Activated CD4-positive, alpha-beta memory T cell treated with anti-CD3 and anti-CD28 coated beads, Interleukin-2, amount 10 ng/mL, durations not matched to agents 7 days and 5 days (primary cell): ENCODE data around the gene HRH2. TPM values are rescaled to one million over a fixed set of nuclear protein-coding genes. Genes with fewer than 3 reads are reported as not detected.

Experiments
- CTCF ChIA-PET: fragments of 350-600 bp; sonication (Branson Sonifier 250); formaldehyde crosslinking; loops from one replicate; lab custom pipeline; 2021; ENCODE audit warnings: antibody characterized with exemption, inconsistent platforms; lab: Charles Lee
- POLR2A ChIA-PET: fragments of 350-600 bp; sonication (Branson Sonifier 250); formaldehyde crosslinking; loops from one replicate; lab custom pipeline; 2021; ENCODE audit warnings: antibody characterized with exemption; lab: Charles Lee
- DNase-seq: peaks from one replicate; pipeline ENCODE4 v3.0.0-alpha.2; 2020
- H3K27ac Mint-ChIP-seq: one replicate; pipeline ENCODE4 v1.8.0; 2021; ENCODE audit warnings: mild to moderate bottlenecking, mixed read lengths
- H3K27me3 Mint-ChIP-seq: one replicate; pipeline ENCODE4 v1.8.0; 2021; ENCODE audit warnings: mixed read lengths
- H3K36me3 Mint-ChIP-seq: one replicate; pipeline ENCODE4 v1.8.0; 2021; ENCODE audit warnings: low read depth, mixed read lengths
- H3K4me1 Mint-ChIP-seq: one replicate; pipeline ENCODE4 v1.8.0; 2021; ENCODE audit warnings: mixed read lengths
- H3K4me3 Mint-ChIP-seq: one replicate; pipeline ENCODE4 v1.8.0; 2021; ENCODE audit warnings: mild to moderate bottlenecking, mixed read lengths
- H3K9me3 Mint-ChIP-seq: one replicate; pipeline ENCODE4 v1.8.0; 2021; ENCODE audit warnings: mixed read lengths
- total RNA-seq, 2 experiments: library from RNA; stranded (reverse); gene quantifications; one replicate each; pipeline ENCODE4 v1.2.3, GENCODE V29; 2021

The HRH2 gene
- total RNA-seq, 2 experiments from 2014 or later = 13.4 to 13.7 TPM

DNA sequence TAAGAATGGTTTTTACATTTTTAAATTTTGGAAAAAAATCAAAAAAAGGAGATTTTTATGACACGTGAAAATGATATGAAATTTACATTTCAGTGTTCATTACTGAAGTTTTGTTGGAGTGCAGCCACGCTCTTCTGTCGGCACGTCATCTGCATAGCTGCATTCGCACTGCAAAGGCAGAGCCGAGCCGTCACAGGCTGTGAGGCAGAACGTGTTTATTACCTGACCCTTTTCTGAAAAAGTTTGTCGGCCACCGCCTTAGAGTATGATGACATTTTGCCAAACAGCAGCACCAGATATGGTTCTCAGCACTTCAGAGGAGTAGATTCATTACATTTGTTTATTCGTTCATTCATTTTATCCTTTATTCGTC lies 24.1 kb downstream of the HRH2 start:
- no peak for DNase-seq
- ChIA-PET POLR2A (no interaction called here), CTCF (no interaction called here)
- no peak overlapping the region for H3K27ac Mint-ChIP-seq
- peaks cover 18% of the 10 kb centered on the region for H3K36me3 Mint-ChIP-seq
- H3K27me3 Mint-ChIP-seq = no peaks in the 10 kb centered on the region
- no peaks in the 10 kb centered on the region for H3K9me3 Mint-ChIP-seq
- H3K4me1 Mint-ChIP-seq = peaks cover 8% of the 10 kb centered on the region
- H3K4me3 Mint-ChIP-seq = no peak overlapping the region

DNA sequence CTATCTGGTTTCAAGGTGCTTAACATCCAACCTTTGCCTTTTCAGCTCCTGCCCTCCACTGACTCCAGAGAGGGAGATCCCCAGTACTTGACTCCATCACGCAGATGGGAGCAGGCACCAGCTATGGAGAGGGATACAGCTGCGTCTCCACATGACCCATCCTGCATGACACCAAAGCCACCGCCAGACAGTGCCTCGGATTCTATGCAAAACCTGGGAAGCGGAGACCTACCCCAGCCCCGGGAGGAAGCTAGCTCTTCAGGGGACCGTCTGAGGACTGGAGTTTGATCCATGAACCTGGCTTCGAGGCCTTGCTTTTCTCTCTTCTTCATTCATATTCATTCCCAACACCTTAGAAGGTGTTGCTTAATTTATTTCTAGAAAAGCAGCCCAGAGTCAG lies 24.8 kb downstream of the HRH2 start:
- no peak for DNase-seq
- Mint-ChIP-seq H3K27ac (no peak overlapping the region), H3K27me3 (no peaks in the 10 kb centered on the region), H3K4me3 (no peak overlapping the region), H3K9me3 (no peaks in the 10 kb centered on the region), H3K4me1 (peaks cover 3% of the 10 kb centered on the region), H3K36me3 (peaks cover 18% of the 10 kb centered on the region)
- ChIA-PET POLR2A (no interaction called here), CTCF (no interaction called here)

DNA sequence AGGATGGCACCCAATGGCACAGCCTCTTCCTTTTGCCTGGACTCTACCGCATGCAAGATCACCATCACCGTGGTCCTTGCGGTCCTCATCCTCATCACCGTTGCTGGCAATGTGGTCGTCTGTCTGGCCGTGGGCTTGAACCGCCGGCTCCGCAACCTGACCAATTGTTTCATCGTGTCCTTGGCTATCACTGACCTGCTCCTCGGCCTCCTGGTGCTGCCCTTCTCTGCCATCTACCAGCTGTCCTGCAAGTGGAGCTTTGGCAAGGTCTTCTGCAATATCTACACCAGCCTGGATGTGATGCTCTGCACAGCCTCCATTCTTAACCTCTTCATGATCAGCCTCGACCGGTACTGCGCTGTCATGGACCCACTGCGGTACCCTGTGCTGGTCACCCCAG lies 25.4 kb downstream of the HRH2 start:
- Mint-ChIP-seq H3K9me3 (no peaks in the 10 kb centered on the region), H3K27ac (no peak overlapping the region), H3K4me3 (no peak overlapping the region), H3K27me3 (no peaks in the 10 kb centered on the region), H3K36me3 (peaks cover 18% of the 10 kb centered on the region), H3K4me1 (no peaks in the 10 kb centered on the region)
- no peak for DNase-seq
- POLR2A ChIA-PET = no interaction called here
- CTCF ChIA-PET = no interaction called here

DNA sequence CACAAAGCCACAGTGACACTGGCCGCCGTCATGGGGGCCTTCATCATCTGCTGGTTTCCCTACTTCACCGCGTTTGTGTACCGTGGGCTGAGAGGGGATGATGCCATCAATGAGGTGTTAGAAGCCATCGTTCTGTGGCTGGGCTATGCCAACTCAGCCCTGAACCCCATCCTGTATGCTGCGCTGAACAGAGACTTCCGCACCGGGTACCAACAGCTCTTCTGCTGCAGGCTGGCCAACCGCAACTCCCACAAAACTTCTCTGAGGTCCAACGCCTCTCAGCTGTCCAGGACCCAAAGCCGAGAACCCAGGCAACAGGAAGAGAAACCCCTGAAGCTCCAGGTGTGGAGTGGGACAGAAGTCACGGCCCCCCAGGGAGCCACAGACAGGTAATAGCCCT lies 26.1 kb downstream of the HRH2 start:
- H3K4me3 Mint-ChIP-seq = no peak overlapping the region
- ChIA-PET CTCF (interaction anchor here (0.6 to 0.9 kb wide), 3 partner anchors 13 to 150 kb away, joined by 3 read pairs; no protein-coding TSS in a partner anchor), POLR2A (no interaction called here)
- no peak for DNase-seq
- no peaks in the 10 kb centered on the region for H3K4me1 Mint-ChIP-seq
- H3K27ac Mint-ChIP-seq = no peak overlapping the region
- H3K9me3 Mint-ChIP-seq = no peaks in the 10 kb centered on the region
- no peaks in the 10 kb centered on the region for H3K27me3 Mint-ChIP-seq
- peaks cover 18% of the 10 kb centered on the region for H3K36me3 Mint-ChIP-seq

DNA sequence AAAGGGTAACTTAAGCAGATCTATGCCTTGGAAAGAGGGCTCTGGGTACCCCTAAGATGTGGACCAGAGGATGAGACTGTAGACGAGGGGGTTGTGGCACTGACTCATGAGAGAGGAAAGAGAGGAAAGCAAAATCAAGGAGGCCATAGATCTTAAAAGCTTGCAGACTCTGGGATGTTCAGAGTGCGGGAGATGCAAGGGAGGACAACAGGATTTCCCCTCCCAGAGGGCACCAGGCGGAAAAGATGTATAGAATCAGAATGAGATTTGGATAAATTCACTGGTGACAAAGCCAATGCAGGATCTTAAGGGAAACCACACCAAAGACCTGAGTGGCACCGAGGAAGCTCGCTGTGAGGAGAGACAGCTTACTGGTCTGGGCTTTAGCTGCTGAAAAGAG lies 27.1 kb downstream of the HRH2 start:
- POLR2A ChIA-PET = no interaction called here
- no peaks in the 10 kb centered on the region for H3K9me3 Mint-ChIP-seq
- CTCF ChIA-PET = interaction anchor here (0.8 to 1.2 kb wide), 3 partner anchors 12 to 151 kb away, joined by 3 read pairs; no protein-coding TSS in a partner anchor
- no peaks in the 10 kb centered on the region for H3K4me1 Mint-ChIP-seq
- no peak overlapping the region for H3K4me3 Mint-ChIP-seq
- H3K36me3 Mint-ChIP-seq = peaks cover 22% of the 10 kb centered on the region
- H3K27me3 Mint-ChIP-seq = no peaks in the 10 kb centered on the region
- no peak overlapping the region for H3K27ac Mint-ChIP-seq
- DNase-seq = no peak

DNA sequence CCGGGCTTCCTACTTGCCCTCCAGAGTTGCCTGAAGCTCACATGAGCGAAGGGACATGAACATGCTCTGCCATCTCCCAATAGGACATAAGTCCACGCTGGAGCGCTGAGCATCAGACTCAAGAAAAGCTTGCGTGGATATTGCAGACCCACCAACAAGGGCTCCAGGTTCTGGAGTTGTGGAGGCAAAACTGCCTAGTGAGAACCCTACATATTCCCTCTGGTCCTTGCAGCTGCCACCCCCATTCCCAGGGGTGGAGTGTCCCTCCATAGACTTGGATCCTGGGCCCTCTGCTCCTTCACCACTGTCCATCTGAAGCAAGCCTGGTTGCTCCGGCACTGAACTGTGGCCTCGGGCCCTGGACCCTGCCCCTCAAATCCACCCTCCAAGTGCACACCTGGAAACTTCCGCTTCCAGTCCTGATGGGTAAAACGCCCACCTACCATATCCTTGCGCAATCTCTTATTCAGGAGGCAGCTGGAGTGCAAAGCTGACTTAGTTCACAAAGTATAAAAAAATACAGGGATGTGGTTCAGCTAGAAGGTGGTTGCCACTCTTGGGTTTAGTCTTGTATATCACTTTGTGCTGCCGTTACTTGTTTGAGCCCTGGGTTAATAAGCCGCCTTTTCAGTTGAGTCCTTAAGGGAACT lies 28.0 kb downstream of the HRH2 start:
- POLR2A ChIA-PET = no interaction called here
- Mint-ChIP-seq H3K4me1 (no peaks in the 10 kb centered on the region), H3K36me3 (peaks cover 22% of the 10 kb centered on the region), H3K27ac (no peak overlapping the region), H3K27me3 (no peaks in the 10 kb centered on the region), H3K9me3 (no peaks in the 10 kb centered on the region), H3K4me3 (no peak overlapping the region)
- DNase-seq = no peak
- CTCF ChIA-PET = interaction anchor here (1.2 kb wide), 1 partner anchor 11 kb away, joined by 3 read pairs; no protein-coding TSS in a partner anchor

DNA sequence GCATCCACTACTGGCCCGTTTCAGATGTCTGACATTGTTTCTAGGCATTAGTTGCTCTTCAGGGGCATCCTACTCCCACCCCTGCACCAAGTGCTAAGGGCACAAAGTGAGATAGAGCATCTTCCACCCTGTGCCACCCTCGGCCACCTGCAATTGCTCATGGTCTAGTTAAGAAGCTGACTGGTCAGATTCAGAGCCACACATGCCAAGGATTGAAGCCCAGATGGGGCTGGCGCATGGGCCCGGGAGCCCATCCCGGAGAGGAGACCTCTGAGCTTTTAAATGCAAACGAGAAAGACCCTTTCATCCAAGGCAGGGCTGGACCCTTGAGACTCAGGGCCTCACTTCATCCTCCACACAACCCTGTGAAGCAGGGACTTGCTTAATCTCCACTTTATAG lies 28.5 kb downstream of the HRH2 start:
- POLR2A ChIA-PET = no interaction called here

DNA sequence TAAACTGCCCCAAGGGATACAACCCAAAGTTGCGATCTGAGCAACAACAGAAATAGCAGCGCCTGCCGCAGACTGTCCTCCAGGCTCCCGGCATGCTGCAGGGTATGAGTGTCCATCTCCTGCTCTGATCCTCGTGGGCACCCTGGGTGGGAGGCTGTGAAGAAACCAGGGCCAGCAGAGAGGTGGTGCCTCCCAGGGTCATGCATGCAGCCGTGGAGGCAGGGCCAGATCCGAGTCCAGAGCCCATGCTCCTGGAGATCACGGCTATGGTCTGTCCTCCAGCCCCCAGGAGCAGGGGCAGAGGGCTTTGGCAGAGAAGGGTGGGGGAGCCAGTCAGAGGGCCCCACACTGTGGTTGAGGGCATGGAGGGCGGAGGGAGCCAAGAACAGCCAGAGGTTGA lies 29.0 kb downstream of the HRH2 start:
- H3K27ac Mint-ChIP-seq = no peak overlapping the region
- no peak overlapping the region for H3K4me3 Mint-ChIP-seq
- DNase-seq = no peak
- H3K9me3 Mint-ChIP-seq = no peaks in the 10 kb centered on the region
- H3K27me3 Mint-ChIP-seq = no peaks in the 10 kb centered on the region
- peaks cover 22% of the 10 kb centered on the region for H3K36me3 Mint-ChIP-seq
- ChIA-PET CTCF (interaction anchor here (1.3 kb wide), 1 partner anchor 153 kb away, joined by 4 read pairs; no protein-coding TSS in a partner anchor), POLR2A (no interaction called here)
- H3K4me1 Mint-ChIP-seq = no peaks in the 10 kb centered on the region

More for the DNA sequence above, 28.5 kb downstream of the HRH2 start:
- H3K4me3 Mint-ChIP-seq = no peak overlapping the region
- H3K27me3 Mint-ChIP-seq = no peaks in the 10 kb centered on the region
- no peak overlapping the region for H3K27ac Mint-ChIP-seq
- peaks cover 22% of the 10 kb centered on the region for H3K36me3 Mint-ChIP-seq
- CTCF ChIA-PET = no interaction called here
- no peaks in the 10 kb centered on the region for H3K4me1 Mint-ChIP-seq
- H3K9me3 Mint-ChIP-seq = no peaks in the 10 kb centered on the region
- DNase-seq = no peak

DNA sequence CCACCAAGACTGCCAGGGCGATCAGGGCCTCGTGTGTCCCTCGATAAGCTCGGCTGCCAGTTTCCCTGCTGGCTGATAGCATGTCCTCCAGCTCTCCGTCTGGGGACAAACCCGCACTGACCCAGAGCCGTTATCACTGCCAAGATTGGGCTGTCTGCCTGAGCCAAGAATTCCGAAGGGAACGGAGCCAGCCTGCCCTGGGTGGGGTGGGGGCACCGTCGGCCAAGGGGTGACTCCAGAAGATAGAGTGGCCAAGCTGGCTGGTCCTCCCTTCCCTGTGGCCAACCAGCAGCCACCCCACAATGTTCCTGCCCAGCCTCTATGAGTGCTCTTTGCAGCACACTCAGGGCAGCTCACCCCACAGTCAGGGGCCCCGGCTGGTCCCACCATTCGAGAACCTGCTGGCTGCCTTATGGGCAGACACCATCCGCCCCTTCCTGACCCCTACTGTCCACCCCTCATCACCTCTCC lies 29.4 kb downstream of the HRH2 start:
- peaks cover 22% of the 10 kb centered on the region for H3K36me3 Mint-ChIP-seq
- H3K4me3 Mint-ChIP-seq = no peak overlapping the region
- no peaks in the 10 kb centered on the region for H3K27me3 Mint-ChIP-seq
- DNase-seq = no peak
- ChIA-PET POLR2A (no interaction called here), CTCF (interaction anchor here (1.3 kb wide), 1 partner anchor 153 kb away, joined by 4 read pairs; no protein-coding TSS in a partner anchor)
- no peak overlapping the region for H3K27ac Mint-ChIP-seq
- no peaks in the 10 kb centered on the region for H3K9me3 Mint-ChIP-seq
- no peaks in the 10 kb centered on the region for H3K4me1 Mint-ChIP-seq

DNA sequence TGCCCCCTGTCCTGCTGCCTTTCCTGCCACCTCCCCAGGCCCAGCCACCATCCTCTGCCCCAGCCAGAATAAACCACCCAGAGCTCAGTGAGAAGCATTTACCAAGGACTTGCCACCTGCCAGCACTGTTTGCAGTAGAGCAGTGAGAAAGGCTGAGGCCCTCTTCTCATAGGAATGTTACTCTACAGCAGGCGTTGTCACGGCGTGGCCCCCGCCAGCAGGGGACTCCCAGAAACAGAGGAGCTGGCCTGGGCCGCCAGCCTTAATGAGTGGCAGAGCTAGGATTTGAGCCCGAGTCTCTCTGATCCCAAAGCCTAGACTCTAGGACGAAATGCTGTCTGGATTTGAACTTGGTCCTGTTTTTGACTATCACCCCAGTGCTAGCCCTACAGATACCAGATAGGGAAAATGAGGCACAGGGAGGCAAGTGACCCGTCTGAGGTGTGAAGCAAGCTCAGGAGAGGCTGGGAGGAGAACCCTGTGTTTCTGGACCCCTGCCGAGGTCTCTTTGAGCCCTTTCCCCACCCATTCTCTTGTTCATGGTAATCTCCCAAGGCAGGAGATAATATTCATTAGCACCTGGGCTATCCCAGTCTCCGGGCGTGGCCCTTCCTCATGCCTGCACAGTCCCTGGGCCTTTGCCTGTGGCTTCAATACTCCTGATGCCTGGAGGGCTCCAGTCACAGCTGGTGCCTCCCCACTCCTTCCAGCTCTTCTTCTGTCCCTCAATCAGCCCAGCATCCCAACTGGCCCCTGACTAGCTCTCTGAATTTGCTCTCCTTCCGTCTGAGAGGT lies 30.7 kb downstream of the HRH2 start:
- peaks cover 14% of the 10 kb centered on the region for H3K36me3 Mint-ChIP-seq
- no peaks in the 10 kb centered on the region for H3K27me3 Mint-ChIP-seq
- POLR2A ChIA-PET = no interaction called here
- CTCF ChIA-PET = interaction anchor here (1.2 to 1.4 kb wide), 3 partner anchors 8 to 154 kb away, joined by 4 to 9 read pairs (median 6); no protein-coding TSS in a partner anchor
- no peak for DNase-seq
- no peak overlapping the region for H3K4me3 Mint-ChIP-seq
- no peak overlapping the region for H3K27ac Mint-ChIP-seq
- no peaks in the 10 kb centered on the region for H3K4me1 Mint-ChIP-seq
- H3K9me3 Mint-ChIP-seq = no peaks in the 10 kb centered on the region

DNA sequence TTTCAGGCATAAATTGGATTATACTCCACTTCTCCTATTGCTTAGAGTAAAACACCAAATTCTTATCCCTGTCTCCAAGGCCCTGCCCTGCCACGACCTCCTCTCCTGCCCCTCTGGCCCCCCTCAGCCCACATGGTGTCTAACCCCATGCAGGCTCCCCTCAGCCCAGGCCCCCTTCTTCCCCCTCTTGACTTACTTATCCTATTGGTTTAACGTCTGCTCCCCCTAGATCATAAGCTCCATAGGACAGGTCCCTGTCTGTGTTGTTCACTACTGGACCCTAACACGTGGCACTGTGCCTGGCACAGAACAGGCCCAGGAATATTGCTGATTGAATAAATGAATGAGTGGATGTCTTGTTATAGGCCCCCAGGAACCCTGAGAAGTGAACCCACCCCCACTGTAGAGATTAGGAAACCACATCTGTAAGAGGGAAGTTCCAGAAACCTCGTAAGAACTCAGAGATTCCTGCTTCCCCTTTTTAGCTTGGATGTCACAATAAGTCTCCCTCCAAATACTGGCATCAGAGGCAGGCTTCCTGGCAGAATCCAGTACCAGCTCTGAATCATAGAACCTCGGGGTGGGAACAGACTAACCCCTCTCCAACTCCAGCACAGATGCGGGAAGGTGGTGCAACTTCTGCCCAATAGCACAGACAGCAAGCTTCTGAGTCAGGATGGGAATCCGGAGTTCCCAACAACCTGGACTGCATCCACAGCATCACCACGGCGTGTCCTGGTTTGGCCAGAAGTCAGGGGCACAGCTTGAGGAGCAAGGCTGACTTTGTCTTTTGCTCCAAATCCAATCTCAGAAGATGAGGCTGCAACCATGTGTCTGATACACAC lies 31.5 kb downstream of the HRH2 start:
- ChIA-PET CTCF (interaction anchor here (0.9 to 1.4 kb wide), 5 partner anchors 8 to 155 kb away, joined by 4 to 9 read pairs (median 5); no protein-coding TSS in a partner anchor), POLR2A (no interaction called here)
- H3K36me3 Mint-ChIP-seq = peaks cover 10% of the 10 kb centered on the region
- no peaks in the 10 kb centered on the region for H3K4me1 Mint-ChIP-seq
- H3K4me3 Mint-ChIP-seq = no peak overlapping the region
- no peaks in the 10 kb centered on the region for H3K9me3 Mint-ChIP-seq
- no peak for DNase-seq
- H3K27ac Mint-ChIP-seq = no peak overlapping the region
- no peaks in the 10 kb centered on the region for H3K27me3 Mint-ChIP-seq

DNA sequence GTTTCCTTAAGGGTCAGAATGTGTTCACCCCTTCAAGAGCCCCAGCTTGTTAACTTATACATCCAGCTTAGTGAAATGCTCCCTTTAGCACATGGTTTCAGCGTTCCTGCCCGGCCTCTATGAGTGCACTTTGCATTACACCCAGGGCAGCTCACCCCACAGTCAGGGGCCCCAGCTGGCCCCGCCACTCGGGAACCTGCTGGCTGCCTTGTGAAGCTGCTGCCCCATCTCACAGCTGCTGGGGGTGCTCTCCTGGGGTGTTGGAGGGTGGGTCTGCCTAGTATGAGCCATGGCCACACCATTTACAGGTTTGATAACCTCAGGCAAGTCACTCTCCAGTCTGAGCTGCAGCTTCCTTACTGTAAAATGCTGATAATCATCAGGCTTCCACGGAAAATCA lies 32.2 kb downstream of the HRH2 start:
- Mint-ChIP-seq H3K27ac (no peak overlapping the region), H3K27me3 (no peaks in the 10 kb centered on the region), H3K9me3 (no peaks in the 10 kb centered on the region), H3K36me3 (peaks cover 4% of the 10 kb centered on the region), H3K4me1 (no peaks in the 10 kb centered on the region), H3K4me3 (no peak overlapping the region)
- DNase-seq = no peak
- ChIA-PET CTCF (interaction anchor here (0.9 to 1.4 kb wide), 5 partner anchors 8 to 156 kb away, joined by 4 to 9 read pairs (median 4); no protein-coding TSS in a partner anchor), POLR2A (no interaction called here)
